Mesenchymal stem cell (in vitro differentiated cells and primary cell): Measurements from ENCODE around the gene FADS2.
A peak's percentile ranks its signal among the peaks of the same experiment; 100 is the strongest.

ENCODE experiments used
- DNase-seq: peaks from one replicate; pipeline ENCODE4 v3.0.0-alpha.2; 2013
- H2AFZ ChIP-seq: one replicate; pipeline ENCODE4 v1.6.1; 2013; ENCODE audit warnings: low read depth, mild to moderate bottlenecking, control low read depth, inconsistent platforms, low read length, moderate library complexity
- H2AK5ac ChIP-seq: 2 replicates; pipeline ENCODE4 v1.6.1; 2013; ENCODE audit warnings: low read length, moderate library complexity, mild to moderate bottlenecking, inconsistent platforms; ENCODE audit not compliant: severe bottlenecking
- H2BK120ac ChIP-seq: one replicate; pipeline ENCODE4 v1.6.1; 2013; ENCODE audit warnings: low read depth, mild to moderate bottlenecking, inconsistent platforms, low read length, moderate library complexity
- H2BK12ac ChIP-seq, 2 experiments: one replicate each; pipeline ENCODE4 v1.6.1; 2013; ENCODE audit warnings: inconsistent platforms in 2 of 2, low read length in 2 of 2, mild to moderate bottlenecking in 2 of 2, moderate library complexity in 2 of 2, control low read depth in 1 of 2
- H2BK15ac ChIP-seq: one replicate; pipeline ENCODE4 v1.6.1; 2013; ENCODE audit warnings: mild to moderate bottlenecking, low read depth, inconsistent platforms; ENCODE audit not compliant: poor library complexity, severe bottlenecking
- H2BK5ac ChIP-seq: 2 replicates; pipeline ENCODE4 v1.6.1; 2013; ENCODE audit warnings: low read depth, mild to moderate bottlenecking, low read length, control low read depth, inconsistent platforms; ENCODE audit not compliant: poor library complexity, severe bottlenecking
- H3K14ac ChIP-seq, 2 experiments: one replicate each; pipeline ENCODE4 v1.6.1; 2013; ENCODE audit warnings: inconsistent platforms in 2 of 2, low read length in 2 of 2, control low read depth in 1 of 2, mild to moderate bottlenecking in 1 of 2, moderate library complexity in 1 of 2
- H3K18ac ChIP-seq, 2 experiments: one replicate each; pipeline ENCODE4 v1.6.1; 2013; ENCODE audit warnings: inconsistent platforms in 2 of 2, low read length in 2 of 2, control low read depth in 1 of 2, low read depth in 1 of 2, mild to moderate bottlenecking in 1 of 2
- H3K23ac ChIP-seq, 2 experiments: one replicate each; pipeline ENCODE4 v1.6.1; 2013; ENCODE audit warnings: inconsistent platforms in 2 of 2, low read length in 2 of 2, mild to moderate bottlenecking in 2 of 2, moderate library complexity in 2 of 2, control low read depth in 1 of 2
- H3K27ac ChIP-seq: 2 replicates; pipeline ENCODE4 v1.5.1; 2013; ENCODE audit warnings: mild to moderate bottlenecking, moderate library complexity, low read length, control low read depth, inconsistent platforms; ENCODE audit not compliant: poor library complexity, severe bottlenecking
- H3K27me3 ChIP-seq, 2 experiments: 2 replicates each; pipeline versions ENCODE4 v1.6.1 to v1.7.0; 2013; ENCODE audit warnings: low read length in 2 of 2, mild to moderate bottlenecking in 2 of 2, moderate library complexity in 2 of 2, control low read depth in 1 of 2, inconsistent platforms in 1 of 2; ENCODE audit not compliant: control insufficient read depth in 1 of 2, insufficient read depth in 1 of 2
- H3K36me3 ChIP-seq, 2 experiments: 2 replicates each; pipeline versions ENCODE4 v1.6.1 to v1.7.0; 2013; ENCODE audit warnings: low read length in 2 of 2, control low read depth in 1 of 2, inconsistent platforms in 1 of 2, low read depth in 1 of 2, mild to moderate bottlenecking in 1 of 2; ENCODE audit not compliant: insufficient read depth in 2 of 2, control insufficient read depth in 1 of 2
- H3K4ac ChIP-seq, 2 experiments: one replicate each; pipeline ENCODE4 v1.6.1; 2013; ENCODE audit warnings: inconsistent platforms in 2 of 2, low read length in 2 of 2, mild to moderate bottlenecking in 2 of 2, moderate library complexity in 2 of 2, control low read depth in 1 of 2, low read depth in 1 of 2
- H3K4me1 ChIP-seq: 2 replicates; pipeline ENCODE4 v1.6.1; 2013; ENCODE audit warnings: low read depth, low read length, control low read depth; ENCODE audit not compliant: control insufficient read depth, insufficient read depth
- H3K4me2 ChIP-seq: 2 replicates; pipeline ENCODE4 v1.6.1; 2013; ENCODE audit warnings: low read length, mild to moderate bottlenecking, inconsistent platforms; ENCODE audit not compliant: poor library complexity, severe bottlenecking
- H3K4me3 ChIP-seq, 2 experiments: 2 replicates each; pipeline versions ENCODE4 v1.5.1 to v1.7.0; 2013; ENCODE audit warnings: low read length in 2 of 2, mild to moderate bottlenecking in 2 of 2, control low read depth in 1 of 2, low read depth in 1 of 2; ENCODE audit not compliant: insufficient read depth in 1 of 2
- H3K79me1 ChIP-seq: replicated peaks from 2 replicates; pipeline ENCODE4 v1.6.1; 2013; ENCODE audit warnings: mild to moderate bottlenecking, control low read depth, low read length, inconsistent platforms; ENCODE audit not compliant: poor library complexity, severe bottlenecking
- H3K9ac ChIP-seq: 2 replicates; pipeline ENCODE4 v1.7.0; 2013; ENCODE audit warnings: mild to moderate bottlenecking, low read length, moderate library complexity
- H3K9me3 ChIP-seq: 2 replicates; pipeline ENCODE4 v1.7.0; 2013; ENCODE audit warnings: mild to moderate bottlenecking, low read length; ENCODE audit not compliant: control insufficient read depth
- H4K8ac ChIP-seq: one replicate; pipeline ENCODE4 v1.6.1; 2013; ENCODE audit warnings: inconsistent platforms, mild to moderate bottlenecking, low read length, moderate library complexity
- H4K91ac ChIP-seq: one replicate; pipeline ENCODE4 v1.6.1; 2013; ENCODE audit warnings: mild to moderate bottlenecking, low read length, inconsistent platforms
- WGBS: methylation state at CpG from one replicate; pipeline ENCODE4 v1.1.7; 2013; ENCODE audit warnings: mixed read lengths; 5-methylcytosine and 5-hydroxymethylcytosine counted together

FADS2 gene

DNA sequence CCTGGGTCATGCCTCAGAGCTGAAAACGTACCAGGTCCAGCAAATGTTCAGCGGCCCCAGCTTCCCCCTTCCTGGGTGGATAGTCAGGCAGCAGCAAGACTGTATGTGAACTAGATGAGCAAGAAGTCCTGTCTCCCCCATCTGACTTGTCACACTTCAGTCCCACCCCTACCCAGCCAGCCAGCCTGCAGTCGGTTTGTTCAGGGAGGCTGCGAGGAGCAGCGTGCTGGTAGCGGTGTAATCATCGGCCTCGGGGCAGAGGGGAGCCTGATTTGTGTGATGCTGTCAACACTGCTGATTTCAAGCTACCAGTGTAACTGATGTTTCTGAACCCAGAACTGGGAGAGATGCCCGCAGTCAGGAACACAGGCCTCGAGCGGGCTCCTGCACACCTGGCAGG is 45.3 kb upstream of the FADS2 start:
- WGBS, result 92% methylated on average over 10 of the region's 11 CpGs

GRCh38 chr11:61783717-61784505 is 44.2 kb upstream of the FADS2 start:
- H3K4ac ChIP-seq, result peak overlapping the region in 1 of 2 experiments; percentile 20
- no peak overlapping the region for H3K14ac ChIP-seq
- peak overlapping the region; percentile 70 for H2BK15ac ChIP-seq
- H2BK5ac ChIP-seq, result no peak overlapping the region
- no peaks in the 10 kb centered on the region for H3K9me3 ChIP-seq
- H3K27me3 ChIP-seq, result peaks cover 0 to 5% of the 10 kb centered on the region in 2 experiments
- peaks cover 52% of the 10 kb centered on the region for H3K4me1 ChIP-seq
- H3K23ac ChIP-seq, result no peak overlapping the region
- H2AFZ ChIP-seq, result no peak overlapping the region
- no peak overlapping the region for H4K8ac ChIP-seq
- H3K4me2 ChIP-seq, result no peak overlapping the region
- peak overlapping the region in 1 of 2 experiments; percentile 19 for H2BK12ac ChIP-seq
- peak; percentile 81 for DNase-seq
- WGBS, result 49% methylated on average over 12 of the region's 13 CpGs
- peaks cover 9% of the 10 kb centered on the region for H3K79me1 ChIP-seq
- H3K36me3 ChIP-seq, result peaks cover 46 to 96% of the 10 kb centered on the region in 2 experiments
- H3K27ac ChIP-seq, result peak overlapping the region; percentile 83
- peak overlapping the region; percentile 9 to 43 for H3K18ac ChIP-seq
- H2BK120ac ChIP-seq, result peak overlapping the region; percentile 36
- no peak overlapping the region for H3K9ac ChIP-seq
- H2AK5ac ChIP-seq, result peak overlapping the region; percentile 87
- H4K91ac ChIP-seq, result peak overlapping the region; percentile 21
- no peak overlapping the region for H3K4me3 ChIP-seq

More for the DNA sequence above, 45.3 kb upstream of the FADS2 start:
- H4K91ac ChIP-seq, result peak overlapping the region; percentile 34
- H3K27ac ChIP-seq, result no peak overlapping the region
- no peak for DNase-seq
- no peak overlapping the region for H3K23ac ChIP-seq
- H3K79me1 ChIP-seq, result peaks cover 8% of the 10 kb centered on the region
- H3K27me3 ChIP-seq, result peaks cover 0 to 16% of the 10 kb centered on the region in 2 experiments
- H3K14ac ChIP-seq, result no peak overlapping the region
- no peak overlapping the region for H2BK12ac ChIP-seq
- no peak overlapping the region for H2AFZ ChIP-seq
- peak overlapping the region in 1 of 2 experiments; percentile 22 for H3K18ac ChIP-seq
- H2BK15ac ChIP-seq, result peak overlapping the region; percentile 26
- peak overlapping the region; percentile 87 for H2AK5ac ChIP-seq
- H4K8ac ChIP-seq, result no peak overlapping the region
- H2BK120ac ChIP-seq, result no peak overlapping the region
- no peak overlapping the region for H3K4ac ChIP-seq
- H3K9ac ChIP-seq, result no peak overlapping the region
- peaks cover 51% of the 10 kb centered on the region for H3K4me1 ChIP-seq
- no peak overlapping the region for H3K4me3 ChIP-seq
- no peak overlapping the region for H3K4me2 ChIP-seq
- H2BK5ac ChIP-seq, result no peak overlapping the region
- H3K36me3 ChIP-seq, result peaks cover 36 to 99% of the 10 kb centered on the region in 2 experiments
- H3K9me3 ChIP-seq, result no peaks in the 10 kb centered on the region

- Histone ChIP-seq H2AFZ (no peak overlapping the region), H2BK5ac (no peak overlapping the region), H3K18ac (peak overlapping the region in 1 of 2 experiments; percentile 43), H3K9ac (no peak overlapping the region), H3K27ac (peak overlapping the region; percentile 83), H3K9me3 (no peaks in the 10 kb centered on the region), H2BK12ac (no peak overlapping the region), H3K79me1 (peaks cover 12% of the 10 kb centered on the region), H3K4me1 (peaks cover 52% of the 10 kb centered on the region), H4K91ac (no peak overlapping the region), H3K36me3 (peaks cover 52 to 96% of the 10 kb centered on the region in 2 experiments), H2BK120ac (no peak overlapping the region), H3K23ac (no peak overlapping the region), H3K4me3 (no peak overlapping the region), H2AK5ac (peak overlapping the region; percentile 79), H3K4ac (no peak overlapping the region), H2BK15ac (peak overlapping the region; percentile 70), H3K27me3 (no peaks in the 10 kb centered on the region), H3K4me2 (no peak overlapping the region), H4K8ac (no peak overlapping the region), H3K14ac (no peak overlapping the region)
- 95% methylated on average over 7 of the region's 7 CpGs for WGBS
- no peak for DNase-seq
Measured at GRCh38 chr11:61784506-61784805, 43.6 kb upstream of the FADS2 start.

DNA sequence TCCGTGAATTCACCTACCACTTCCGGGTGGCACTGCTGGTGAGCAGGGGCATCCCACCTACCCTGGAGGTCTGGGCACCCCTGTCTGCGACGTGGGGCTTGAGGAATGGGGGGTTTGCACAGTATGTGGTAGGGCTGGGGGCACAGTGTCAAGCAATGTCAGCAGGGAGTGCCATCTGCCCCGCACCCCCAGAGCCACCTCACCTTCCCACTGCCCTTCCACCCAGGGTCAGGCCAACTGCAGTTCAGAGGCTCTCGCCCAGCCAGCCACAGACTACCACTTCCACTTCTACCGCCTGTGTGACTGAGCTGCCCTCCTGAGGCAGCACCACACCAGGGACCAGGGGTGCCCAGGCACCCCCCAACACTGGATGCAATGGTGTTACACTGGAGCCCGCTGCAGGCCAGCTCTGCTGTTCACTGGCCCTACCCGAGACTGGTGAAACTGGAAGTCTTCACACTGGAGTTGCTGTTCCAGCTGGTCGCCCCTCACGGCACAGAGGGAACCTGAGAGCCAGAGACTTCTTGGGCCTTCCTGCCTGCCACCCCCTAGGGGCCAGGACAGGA is 42.2 kb upstream of the FADS2 start:
- no peak overlapping the region for H3K14ac ChIP-seq
- no peak overlapping the region for H3K9ac ChIP-seq
- peak overlapping the region; percentile 35 for H2AK5ac ChIP-seq
- 97% methylated on average over 10 of the region's 11 CpGs for WGBS
- no peak overlapping the region for H3K18ac ChIP-seq
- H3K4ac ChIP-seq, result no peak overlapping the region
- DNase-seq, result no peak
- H3K4me3 ChIP-seq, result no peak overlapping the region
- H4K91ac ChIP-seq, result no peak overlapping the region
- peaks cover 62 to 91% of the 10 kb centered on the region in 2 experiments for H3K36me3 ChIP-seq
- H3K27me3 ChIP-seq, result no peaks in the 10 kb centered on the region
- H3K9me3 ChIP-seq, result no peaks in the 10 kb centered on the region
- peak overlapping the region; percentile 22 for H3K27ac ChIP-seq
- no peak overlapping the region for H3K4me2 ChIP-seq
- H2BK15ac ChIP-seq, result no peak overlapping the region
- H3K23ac ChIP-seq, result no peak overlapping the region
- no peak overlapping the region for H2BK120ac ChIP-seq
- no peak overlapping the region for H2AFZ ChIP-seq
- H4K8ac ChIP-seq, result peak overlapping the region; percentile 43
- peaks cover 47% of the 10 kb centered on the region for H3K4me1 ChIP-seq
- H2BK5ac ChIP-seq, result no peak overlapping the region
- H3K79me1 ChIP-seq, result peaks cover 21% of the 10 kb centered on the region
- H2BK12ac ChIP-seq, result no peak overlapping the region
